ENCODE measurements around the gene FRRS1.

FRRS1 gene

DNA sequence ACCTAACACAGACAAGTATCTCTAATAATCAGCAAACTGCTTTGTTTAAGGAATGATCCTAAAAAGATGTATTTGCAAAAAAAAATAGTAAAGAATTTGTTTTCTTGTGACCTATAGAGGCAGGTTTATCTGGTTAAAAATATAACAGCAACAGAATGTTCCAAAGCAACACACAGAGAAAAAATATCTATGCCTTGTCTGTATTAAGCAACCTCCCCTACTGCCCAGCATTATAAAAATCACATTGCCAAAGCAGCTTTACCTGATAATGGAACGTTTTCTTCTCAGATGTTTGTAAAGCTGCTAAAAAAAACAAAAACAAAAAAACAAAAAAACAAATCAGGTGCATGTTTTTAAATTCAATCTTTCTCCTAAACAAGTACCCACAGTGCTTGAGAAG is 95.9 kb downstream of the FRRS1 start:
- H3K4me3 ChIP-seq (ENCODE audit: low read depth, low read length): no peak overlapping the region
- no peak overlapping the region for H3K27ac ChIP-seq
- no peaks in the 10 kb centered on the region for H3K27me3 ChIP-seq (ENCODE audit: insufficient read depth, low read depth, severe bottlenecking)
- no peak for DNase-seq
- H3K36me3 ChIP-seq: peaks cover 7% of the 10 kb centered on the region
- TF ChIP-seq CTCF (IDR thresholded peaks at IDR 0.05; ENCODE audit: low read depth, low read length): no peak
- no peaks in the 10 kb centered on the region for H3K9me3 ChIP-seq (ENCODE audit: severe bottlenecking)

DNA sequence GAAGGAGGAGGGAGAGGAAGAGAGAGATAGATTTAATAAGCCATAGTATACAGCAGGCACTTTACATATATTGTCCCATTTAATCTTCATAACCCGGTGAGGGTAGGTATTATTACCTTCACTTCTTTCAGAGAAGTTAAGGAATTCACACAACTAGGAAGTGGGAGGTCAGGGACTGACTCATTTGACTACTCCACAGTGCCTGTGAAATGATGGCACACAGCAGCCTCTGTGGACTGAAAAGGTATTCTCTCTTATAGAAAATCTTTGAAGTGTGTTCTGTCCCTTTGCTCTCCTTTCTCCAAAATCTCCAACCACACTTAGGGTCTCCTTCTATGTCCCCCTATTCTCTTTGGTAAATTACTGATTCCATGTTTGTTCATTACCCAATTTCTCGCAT is 96.6 kb downstream of the FRRS1 start:
- Histone ChIP-seq H3K36me3 (peaks cover 7% of the 10 kb centered on the region), H3K27me3 (ENCODE audit: insufficient read depth, low read depth, severe bottlenecking) (no peaks in the 10 kb centered on the region)

GRCh38 chr1:99669376-99669775 is 97.1 kb downstream of the FRRS1 start:
- Histone ChIP-seq H3K36me3 (peaks cover 7% of the 10 kb centered on the region), H3K27me3 (ENCODE audit: insufficient read depth, low read depth, severe bottlenecking) (no peaks in the 10 kb centered on the region), H3K27ac (no peak overlapping the region), H3K4me3 (ENCODE audit: low read depth, low read length) (no peak overlapping the region), H3K9me3 (ENCODE audit: severe bottlenecking) (no peaks in the 10 kb centered on the region)
- no peak for DNase-seq
- TF ChIP-seq CTCF (IDR thresholded peaks at IDR 0.05; ENCODE audit: low read depth, low read length): no peak

More for the DNA sequence above, 96.6 kb downstream of the FRRS1 start:
- Histone ChIP-seq H3K9me3 (ENCODE audit: severe bottlenecking) (no peaks in the 10 kb centered on the region), H3K4me3 (ENCODE audit: low read depth, low read length) (no peak overlapping the region), H3K27ac (no peak overlapping the region)
- TF ChIP-seq CTCF (IDR thresholded peaks at IDR 0.05; ENCODE audit: low read depth, low read length): no peak
- no peak for DNase-seq

GRCh38 chr1:99665212-99665611 is 101.2 kb downstream of the FRRS1 start:
- no peak for TF ChIP-seq CTCF (IDR thresholded peaks at IDR 0.05; ENCODE audit: low read depth, low read length)
- H3K4me3 ChIP-seq (ENCODE audit: low read depth, low read length): no peak overlapping the region
- no peak for DNase-seq
- H3K9me3 ChIP-seq (ENCODE audit: severe bottlenecking): no peaks in the 10 kb centered on the region
- H3K27ac ChIP-seq: no peak overlapping the region
- peaks cover 6% of the 10 kb centered on the region for H3K36me3 ChIP-seq
- H3K27me3 ChIP-seq (ENCODE audit: insufficient read depth, low read depth, severe bottlenecking): no peaks in the 10 kb centered on the region

DNA sequence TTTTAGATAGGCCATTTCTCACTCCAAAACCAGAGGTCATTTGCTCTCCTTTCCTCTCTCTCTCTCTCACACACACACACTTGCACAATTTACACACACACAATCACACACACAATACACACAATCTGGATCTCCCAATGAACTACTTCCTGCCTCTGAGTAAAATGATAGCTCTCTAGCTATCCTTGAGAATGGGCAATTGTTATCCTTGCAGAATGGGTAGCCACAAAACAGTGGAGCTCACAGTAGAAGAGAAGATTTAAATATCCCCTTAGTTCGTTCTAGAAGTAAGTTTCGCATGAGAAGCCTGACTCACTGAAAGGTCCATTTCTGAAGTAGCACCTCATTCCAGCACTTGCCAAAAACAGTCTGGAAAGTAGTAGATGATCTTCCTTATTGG is 102.9 kb downstream of the FRRS1 start:
- Histone ChIP-seq H3K27ac (no peak overlapping the region), H3K36me3 (peaks cover 4% of the 10 kb centered on the region), H3K4me3 (ENCODE audit: low read depth, low read length) (no peak overlapping the region), H3K9me3 (ENCODE audit: severe bottlenecking) (no peaks in the 10 kb centered on the region), H3K27me3 (ENCODE audit: insufficient read depth, low read depth, severe bottlenecking) (no peaks in the 10 kb centered on the region)
- no peak for TF ChIP-seq CTCF (IDR thresholded peaks at IDR 0.05; ENCODE audit: low read depth, low read length)
- DNase-seq: no peak

GRCh38 chr1:99662539-99663080 is 103.8 kb downstream of the FRRS1 start:
- Histone ChIP-seq H3K9me3 (ENCODE audit: severe bottlenecking) (no peaks in the 10 kb centered on the region), H3K4me3 (ENCODE audit: low read depth, low read length) (no peak overlapping the region), H3K36me3 (no peaks in the 10 kb centered on the region), H3K27me3 (ENCODE audit: insufficient read depth, low read depth, severe bottlenecking) (no peaks in the 10 kb centered on the region), H3K27ac (no peak overlapping the region)
- TF ChIP-seq CTCF (IDR thresholded peaks at IDR 0.05; ENCODE audit: low read depth, low read length): no peak
- no peak for DNase-seq
